Measurements from ENCODE around the gene DUSP2. TPM values are rescaled to one million over a fixed set of nuclear protein-coding genes. Genes with fewer than 3 reads are reported as not detected.

Gene DUSP2
- total RNA-seq, 2 experiments from 2014 or later = 522 to 539 TPM

DNA sequence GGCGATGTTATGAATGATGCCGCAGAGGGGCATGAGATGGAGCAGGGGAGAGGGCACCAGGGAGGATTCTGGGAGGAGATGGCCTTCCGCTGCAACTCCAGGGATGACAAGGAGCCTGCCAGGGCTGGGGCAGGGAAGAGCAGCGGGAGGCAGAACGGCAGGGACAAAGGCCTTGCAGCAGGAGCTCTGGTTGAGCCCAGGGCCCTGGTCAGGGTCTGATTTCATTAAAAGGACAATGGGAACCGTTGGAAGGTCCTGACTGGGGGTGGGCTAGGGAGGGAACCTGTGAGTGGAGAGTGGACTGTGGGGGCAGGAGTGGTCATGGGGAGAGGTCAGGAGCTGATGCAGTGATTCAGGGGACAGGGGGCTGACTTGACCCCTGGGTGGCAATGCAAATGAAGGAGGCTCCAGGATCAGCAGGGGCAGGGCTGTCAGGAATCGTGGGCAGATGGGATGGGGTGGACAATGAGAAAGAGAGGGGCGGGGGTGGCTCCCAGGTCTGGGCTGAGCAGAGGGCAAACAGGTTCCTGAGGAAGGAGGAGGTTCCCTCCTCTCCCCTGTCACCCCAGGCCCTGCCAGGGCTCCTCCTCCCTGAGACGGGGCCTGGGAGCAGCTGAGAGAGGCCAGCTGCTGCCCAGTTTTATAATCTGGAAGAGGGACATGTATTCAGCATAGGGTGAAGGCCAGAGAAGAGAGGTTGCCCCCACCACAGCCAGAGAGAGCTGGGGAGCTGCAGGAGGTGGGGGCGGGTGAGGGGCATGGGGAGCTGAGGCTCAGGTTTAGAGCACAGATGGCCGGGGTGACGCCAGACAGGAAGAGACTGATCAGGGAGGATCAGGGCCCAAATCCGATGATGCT is 7.3 kb upstream of the DUSP2 start:
- no peaks in the 10 kb centered on the region for H3K9me3 Mint-ChIP-seq
- H3K27me3 Mint-ChIP-seq = peaks cover 1% of the 10 kb centered on the region
- H3K4me3 Mint-ChIP-seq = no peak overlapping the region
- ChIA-PET CTCF (interaction anchor here (1.5 to 2.4 kb wide), 3 partner anchors 13 to 22 kb away, joined by 4 to 11 read pairs (median 6); no protein-coding TSS in a partner anchor), POLR2A (interaction anchor here (1.1 to 11.0 kb wide), 2 partner anchors 10 to 11 kb away, joined by 3 to 173 read pairs; no protein-coding TSS in a partner anchor)
- H3K27ac Mint-ChIP-seq = no peak overlapping the region
- DNase-seq = peak; percentile 8
- H3K36me3 Mint-ChIP-seq = peaks cover 3% of the 10 kb centered on the region
- intact Hi-C loops (cut with micrococcal nuclease) = no loop called here
- peaks cover 78% of the 10 kb centered on the region for H3K4me1 Mint-ChIP-seq (ENCODE audit: low read depth)

DNA sequence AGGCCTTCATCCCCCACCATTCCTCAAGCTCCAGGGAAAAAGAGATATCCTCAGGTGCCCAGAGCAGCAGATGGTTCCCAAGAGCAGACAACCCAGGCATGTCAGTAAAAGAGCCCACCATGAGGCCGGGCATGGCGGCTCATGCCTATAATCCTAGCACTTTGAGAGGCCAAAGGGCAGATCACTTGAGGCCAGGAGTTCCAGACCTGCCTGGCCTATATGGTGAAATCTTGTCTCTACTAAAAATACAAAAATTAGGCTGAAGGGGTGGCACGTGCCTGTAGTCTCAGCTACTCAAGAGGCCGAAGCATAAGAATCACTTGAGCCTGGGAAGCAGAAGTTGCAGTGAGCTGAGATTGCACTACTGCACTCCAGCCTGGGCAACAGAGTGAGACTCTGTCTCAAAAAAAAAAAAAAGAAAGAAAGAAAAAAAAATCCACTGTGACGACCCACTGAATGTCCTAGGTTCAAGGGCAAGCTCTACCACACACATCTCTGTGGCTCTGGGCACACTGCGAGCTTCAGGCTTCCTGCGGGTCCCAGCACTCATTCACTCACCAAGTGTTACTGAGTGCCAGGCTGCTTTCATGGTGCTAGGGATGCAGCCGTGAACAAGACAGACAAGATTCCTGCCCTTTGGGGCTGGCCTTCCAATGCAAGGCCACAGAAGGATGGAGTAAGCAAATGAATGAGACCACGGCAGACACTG is 6.5 kb upstream of the DUSP2 start:
- Mint-ChIP-seq H3K27me3 (peaks cover 1% of the 10 kb centered on the region), H3K27ac (peak overlapping the region; percentile 43), H3K9me3 (no peaks in the 10 kb centered on the region), H3K4me1 (ENCODE audit: low read depth) (peaks cover 78% of the 10 kb centered on the region), H3K36me3 (peaks cover 3% of the 10 kb centered on the region), H3K4me3 (no peak overlapping the region)
- DNase-seq = no peak
- ChIA-PET CTCF (interaction anchor here (1.2 to 2.4 kb wide), 2 partner anchors 9 to 23 kb away, joined by 3 to 11 read pairs; no protein-coding TSS in a partner anchor), POLR2A (interaction anchor here (0.6 to 11.0 kb wide), 3 partner anchors 9 to 256 kb away, joined by 3 to 173 read pairs (median 4); no protein-coding TSS in a partner anchor)
- intact Hi-C loops (cut with micrococcal nuclease) = no loop called here

DNA sequence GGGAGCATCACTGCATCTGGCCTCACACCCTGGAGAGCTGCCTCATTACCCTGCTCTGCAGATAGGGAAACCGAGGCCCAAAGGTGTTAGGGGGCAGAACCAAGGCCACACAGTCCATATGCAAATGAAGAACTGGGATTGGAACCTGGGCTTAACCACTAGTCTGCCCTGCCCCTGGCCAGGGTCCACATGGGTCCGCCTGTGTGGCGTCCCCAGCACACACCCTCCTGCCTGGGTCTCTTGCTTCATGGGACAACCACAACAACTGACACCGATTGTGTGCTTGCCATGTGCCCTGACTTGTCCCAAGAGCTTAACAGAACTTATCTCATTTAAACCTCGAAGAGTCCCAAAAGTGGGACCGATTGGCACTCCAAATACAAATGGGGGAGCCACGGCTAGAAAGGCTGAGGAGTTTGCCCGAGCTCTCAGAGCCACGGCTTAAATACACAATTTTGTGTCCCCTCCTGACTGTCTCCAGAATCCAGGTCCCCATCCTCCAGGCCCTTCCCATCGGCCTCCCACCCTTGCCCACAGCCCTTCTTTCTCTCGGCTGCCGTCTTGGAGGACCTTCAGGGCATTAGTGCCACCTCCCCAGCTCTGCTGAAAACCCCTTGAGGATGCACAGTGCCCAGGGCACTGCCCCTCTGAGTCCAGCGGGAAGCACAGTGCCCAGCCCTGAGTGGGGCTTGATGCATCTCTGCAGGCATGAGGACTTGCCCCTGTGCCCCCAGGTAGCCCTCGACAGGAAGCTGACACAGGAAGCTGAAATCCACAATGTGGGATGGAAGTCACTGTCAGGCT is 5.8 kb upstream of the DUSP2 start:
- H3K4me1 Mint-ChIP-seq (ENCODE audit: low read depth) = peaks cover 75% of the 10 kb centered on the region
- no peak overlapping the region for H3K4me3 Mint-ChIP-seq
- H3K9me3 Mint-ChIP-seq = no peaks in the 10 kb centered on the region
- POLR2A ChIA-PET = interaction anchor here (0.6 to 11.0 kb wide), 4 partner anchors 9 to 257 kb away, joined by 3 to 173 read pairs (median 4); partner anchors contain the start of gene STARD7
- peaks cover 4% of the 10 kb centered on the region for H3K36me3 Mint-ChIP-seq
- DNase-seq = no peak
- H3K27me3 Mint-ChIP-seq = peaks cover 1% of the 10 kb centered on the region
- peak overlapping the region; percentile 64 for H3K27ac Mint-ChIP-seq
- CTCF ChIA-PET = interaction anchor here (1.2 to 2.4 kb wide), 2 partner anchors 9 to 24 kb away, joined by 3 to 11 read pairs; no protein-coding TSS in a partner anchor
- intact Hi-C loops (cut with micrococcal nuclease) = no loop called here

DNA sequence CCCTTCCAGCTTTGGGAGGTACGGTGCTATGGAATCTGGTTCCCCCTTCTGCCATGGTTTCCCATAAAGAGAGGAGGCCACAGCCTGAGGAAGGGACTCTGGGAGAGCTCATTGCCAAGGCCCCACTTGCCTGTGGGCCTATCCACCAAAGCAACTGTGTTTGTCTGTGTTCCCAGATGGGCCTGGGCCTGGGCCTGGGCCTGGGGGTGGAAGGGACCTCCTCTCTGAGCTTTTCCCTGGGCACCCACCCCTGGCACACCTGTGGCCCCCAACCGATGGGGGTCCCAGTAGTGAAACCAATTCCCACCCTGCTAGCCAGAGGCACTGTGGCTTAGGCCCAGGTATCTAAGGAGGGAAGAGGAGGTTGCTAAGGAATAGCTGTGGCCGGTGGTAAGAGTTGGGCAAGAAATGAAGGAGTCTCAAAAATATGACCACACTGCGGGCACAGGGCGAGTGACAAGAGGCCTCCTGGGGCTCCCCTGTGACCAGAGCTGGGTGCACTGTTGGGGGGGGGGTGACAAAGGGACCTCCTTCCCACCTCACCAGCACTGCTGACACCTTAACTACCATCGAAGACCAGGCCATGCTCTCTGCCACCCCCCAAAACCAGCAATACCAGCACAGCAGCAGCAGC is 4.9 kb upstream of the DUSP2 start:
- peaks cover 1% of the 10 kb centered on the region for H3K27me3 Mint-ChIP-seq
- intact Hi-C loops (cut with micrococcal nuclease) = no loop called here
- H3K36me3 Mint-ChIP-seq = peaks cover 7% of the 10 kb centered on the region
- H3K4me1 Mint-ChIP-seq (ENCODE audit: low read depth) = peaks cover 69% of the 10 kb centered on the region
- H3K9me3 Mint-ChIP-seq = no peaks in the 10 kb centered on the region
- POLR2A ChIA-PET = interaction anchor here (1.6 to 11.0 kb wide), 2 partner anchors 13 to 58 kb away, joined by 3 to 173 read pairs; partner anchors contain the start of gene STARD7
- peak overlapping the region; percentile 100 for H3K27ac Mint-ChIP-seq
- CTCF ChIA-PET = interaction anchor here (0.9 to 2.4 kb wide), 2 partner anchors 24 to 25 kb away, joined by 4 to 11 read pairs; no protein-coding TSS in a partner anchor
- H3K4me3 Mint-ChIP-seq = no peak overlapping the region
- no peak for DNase-seq

DNA sequence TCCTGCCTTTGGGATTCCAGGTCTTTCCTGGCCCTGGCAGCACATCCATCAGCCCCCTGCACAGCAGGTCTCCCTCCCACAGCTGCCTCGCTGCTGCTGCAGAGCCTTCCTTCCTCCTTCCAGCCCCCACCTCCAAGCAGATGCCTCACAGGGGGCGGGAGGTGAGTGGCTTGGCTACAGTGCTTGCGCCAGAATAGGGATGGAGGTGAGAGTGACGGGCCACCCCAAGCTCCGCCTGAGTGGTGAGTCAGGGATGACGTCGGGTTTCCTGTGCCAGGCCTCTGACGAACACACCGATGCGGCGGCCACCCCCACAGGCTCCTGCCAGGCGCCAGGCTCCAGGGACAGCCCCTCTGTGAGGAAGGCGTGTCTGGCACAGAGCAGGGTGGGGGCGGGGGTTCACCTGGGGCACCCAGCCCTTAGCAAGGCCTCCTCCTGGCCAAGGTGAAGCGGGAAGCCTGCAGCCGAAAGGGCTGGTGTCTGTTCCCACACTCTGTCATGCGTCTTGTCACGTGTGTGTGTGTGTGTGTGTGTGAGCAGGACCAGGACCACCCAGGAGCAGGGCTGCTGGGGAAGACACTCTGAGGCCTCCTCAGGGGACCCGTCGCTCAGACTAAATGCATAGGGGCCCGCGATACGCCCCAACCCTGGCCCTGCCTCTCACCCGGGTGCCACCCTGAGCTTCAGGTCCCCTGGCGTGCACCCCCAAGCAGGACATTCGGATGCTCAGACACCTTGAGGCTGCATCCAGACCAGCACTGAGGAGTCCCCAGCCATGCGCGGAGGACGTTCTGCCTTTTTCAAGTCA is 3.4 kb upstream of the DUSP2 start:
- peaks cover 62% of the 10 kb centered on the region for H3K4me1 Mint-ChIP-seq (ENCODE audit: low read depth)
- ChIA-PET POLR2A (interaction anchor here (1.4 to 11.0 kb wide), 5 partner anchors 10 to 60 kb away, joined by 7 to 206 read pairs (median 9); partner anchors contain the start of genes ASTL and STARD7), CTCF (interaction anchor here (1.9 to 13.8 kb wide), 6 partner anchors 10 to 60 kb away, joined by 6 to 474 read pairs (median 20); partner anchors contain the start of genes ASTL and STARD7)
- intact Hi-C loops (cut with micrococcal nuclease) = loop anchor here (5.0 kb wide), 3 partner anchors 156 to 489 kb away; partner anchors contain the start of genes ANKRD36C and KANSL3
- DNase-seq = peak; percentile 99
- H3K27me3 Mint-ChIP-seq = peaks cover 4% of the 10 kb centered on the region
- peak overlapping the region; percentile 100 for H3K27ac Mint-ChIP-seq
- H3K9me3 Mint-ChIP-seq = no peaks in the 10 kb centered on the region
- peak overlapping the region; percentile 85 for H3K4me3 Mint-ChIP-seq
- H3K36me3 Mint-ChIP-seq = peaks cover 19% of the 10 kb centered on the region

DNA sequence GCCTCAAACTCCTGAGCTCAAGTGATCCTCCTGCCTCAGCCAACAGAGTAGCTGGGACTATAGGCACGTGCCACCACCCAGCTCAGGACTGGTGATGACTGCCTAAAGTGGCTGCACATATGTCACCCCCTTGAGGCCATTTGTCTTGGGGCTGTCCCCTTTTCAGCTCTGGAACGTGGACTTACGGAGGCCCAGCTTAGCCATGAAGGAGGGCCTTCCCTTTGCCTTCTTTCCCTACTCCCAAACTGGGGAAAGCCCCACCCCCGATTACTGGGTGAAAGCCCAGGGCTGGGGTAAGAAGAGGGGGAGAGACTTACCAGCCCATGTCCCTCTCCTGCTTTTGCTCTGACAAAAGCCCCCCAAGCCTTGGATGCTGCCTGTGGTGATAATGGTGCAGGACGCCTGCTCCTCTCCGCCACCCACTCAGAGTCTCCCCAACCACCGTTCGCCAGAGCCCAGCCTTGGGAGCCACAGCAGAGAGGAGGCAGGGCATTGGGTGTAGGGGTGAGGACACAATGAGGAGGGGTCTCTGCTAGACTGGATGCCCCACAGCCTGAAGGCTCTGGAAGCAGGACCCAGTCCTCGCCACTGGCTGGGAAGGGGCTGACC is 2.5 kb upstream of the DUSP2 start:
- peaks cover 28% of the 10 kb centered on the region for H3K36me3 Mint-ChIP-seq
- H3K27me3 Mint-ChIP-seq = peaks cover 4% of the 10 kb centered on the region
- peaks cover 59% of the 10 kb centered on the region for H3K4me1 Mint-ChIP-seq (ENCODE audit: low read depth)
- H3K27ac Mint-ChIP-seq = peak overlapping the region; percentile 100
- H3K4me3 Mint-ChIP-seq = peak overlapping the region; percentile 85
- ChIA-PET POLR2A (interaction anchor here (1.4 to 11.0 kb wide), 5 partner anchors 9 to 61 kb away, joined by 7 to 206 read pairs (median 9); partner anchors contain the start of genes ASTL and STARD7), CTCF (interaction anchor here (1.9 to 13.8 kb wide), 6 partner anchors 9 to 61 kb away, joined by 6 to 474 read pairs (median 20); partner anchors contain the start of genes ASTL and STARD7)
- intact Hi-C loops (cut with micrococcal nuclease) = loop anchor here (2.0 to 5.0 kb wide), 5 partner anchors 95 to 490 kb away; partner anchors contain the start of genes ANKRD36C, ARID5A and KANSL3
- H3K9me3 Mint-ChIP-seq = no peaks in the 10 kb centered on the region
- DNase-seq = peak; percentile 56

DNA sequence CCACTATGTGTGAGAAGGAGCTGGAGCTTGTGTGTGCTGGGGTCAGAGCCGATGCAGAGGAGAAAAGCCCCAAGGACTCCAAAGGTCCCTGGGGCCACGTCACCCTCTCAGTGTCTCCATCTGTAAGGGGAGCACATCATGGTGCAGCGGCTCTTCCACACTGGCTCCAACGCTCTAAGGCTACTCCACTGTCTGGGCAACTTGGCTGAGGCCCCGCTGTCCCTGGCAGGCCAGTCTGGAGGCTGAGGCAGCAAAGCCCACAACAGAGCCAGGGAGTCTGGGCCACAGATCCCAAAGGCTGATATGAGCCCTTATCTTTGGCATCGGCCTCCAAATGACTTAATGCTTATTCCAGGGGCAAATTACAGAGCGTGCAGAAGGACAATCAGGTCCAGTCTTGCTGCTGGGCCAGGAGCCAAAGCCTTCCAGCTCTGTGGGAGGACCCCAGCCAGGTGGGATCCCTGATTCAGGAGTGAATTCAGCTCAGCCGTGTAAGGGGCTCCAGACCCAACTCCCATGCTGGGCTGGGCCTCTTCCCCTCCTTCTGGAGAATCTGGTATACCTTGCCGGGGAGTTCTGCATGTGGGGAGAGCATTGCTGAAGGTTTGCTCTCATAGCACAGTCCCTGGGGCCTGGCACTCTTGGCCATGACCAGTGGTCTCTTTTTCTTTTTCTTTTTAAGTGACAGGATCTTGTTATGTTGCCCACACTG is 1.8 kb upstream of the DUSP2 start:
- intact Hi-C loops (cut with micrococcal nuclease) = loop anchor here (1.0 to 5.0 kb wide), 7 partner anchors 10 to 490 kb away; partner anchors contain the start of genes ANKRD36C, ARID5A and KANSL3
- no peaks in the 10 kb centered on the region for H3K9me3 Mint-ChIP-seq
- POLR2A ChIA-PET = interaction anchor here (2.3 to 11.0 kb wide), 4 partner anchors 8 to 27 kb away, joined by 9 to 206 read pairs (median 117); partner anchors contain the start of gene ASTL
- peaks cover 4% of the 10 kb centered on the region for H3K27me3 Mint-ChIP-seq
- peak overlapping the region; percentile 100 for H3K27ac Mint-ChIP-seq
- peaks cover 60% of the 10 kb centered on the region for H3K4me1 Mint-ChIP-seq (ENCODE audit: low read depth)
- no peak for DNase-seq
- CTCF ChIA-PET = interaction anchor here (0.6 to 13.8 kb wide), 9 partner anchors 8 to 692 kb away, joined by 3 to 474 read pairs (median 9); partner anchors contain the start of genes ASTL and STARD7
- peaks cover 35% of the 10 kb centered on the region for H3K36me3 Mint-ChIP-seq
- peak overlapping the region; percentile 85 for H3K4me3 Mint-ChIP-seq

DNA sequence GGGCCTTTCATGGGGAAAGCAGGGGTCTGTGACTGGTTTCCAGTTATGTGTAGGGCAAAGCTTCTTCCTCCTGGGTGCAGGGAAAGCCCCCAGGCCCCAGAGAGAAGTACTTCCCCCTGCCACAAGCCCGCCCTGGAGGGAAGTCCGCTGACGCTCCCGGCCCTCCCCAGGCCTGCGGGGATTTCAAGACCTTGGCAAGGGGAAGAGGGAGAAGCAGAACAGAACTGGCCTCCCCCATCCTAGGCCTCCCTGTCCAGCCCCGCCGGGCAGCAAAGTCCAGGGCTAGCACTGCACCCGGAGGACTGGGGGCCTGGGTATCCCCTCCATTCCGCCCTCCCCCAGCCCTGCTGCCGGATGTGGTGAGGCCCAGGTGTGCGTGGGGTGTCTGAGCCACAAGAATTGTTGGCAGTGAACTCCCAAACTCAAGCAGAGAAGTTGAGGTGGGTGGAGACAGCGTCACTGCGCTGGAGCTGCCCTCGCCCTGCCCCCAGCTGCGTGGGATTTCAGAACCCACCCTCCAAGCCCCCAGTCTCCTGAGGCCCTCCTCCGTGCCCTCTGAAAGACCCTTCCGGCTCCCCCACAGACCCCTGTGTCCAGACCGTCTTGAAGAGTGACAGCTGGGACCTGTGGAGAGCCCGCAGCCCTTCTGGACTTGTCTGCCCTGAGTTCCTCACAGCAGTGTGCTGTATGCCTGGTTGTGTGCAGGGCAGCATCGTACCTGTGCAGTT is 1.1 kb upstream of the DUSP2 start:
- H3K36me3 Mint-ChIP-seq = peaks cover 38% of the 10 kb centered on the region

More for the DNA sequence above, 1.1 kb upstream of the DUSP2 start:
- peak overlapping the region; percentile 100 for H3K27ac Mint-ChIP-seq
- POLR2A ChIA-PET = interaction anchor here (1.0 to 11.0 kb wide), 7 partner anchors 8 to 121 kb away, joined by 3 to 206 read pairs (median 9); partner anchors contain the start of gene ASTL
- peaks cover 4% of the 10 kb centered on the region for H3K27me3 Mint-ChIP-seq
- CTCF ChIA-PET = interaction anchor here (0.6 to 13.8 kb wide), 8 partner anchors 8 to 693 kb away, joined by 3 to 474 read pairs (median 12); partner anchors contain the start of gene ASTL
- no peaks in the 10 kb centered on the region for H3K9me3 Mint-ChIP-seq
- H3K4me3 Mint-ChIP-seq = peak overlapping the region; percentile 85
- peaks cover 63% of the 10 kb centered on the region for H3K4me1 Mint-ChIP-seq (ENCODE audit: low read depth)
- intact Hi-C loops (cut with micrococcal nuclease) = loop anchor here (1.0 to 5.0 kb wide), 7 partner anchors 11 to 491 kb away; partner anchors contain the start of genes ANKRD36C, ARID5A and KANSL3
- DNase-seq = peak; percentile 96

Data from activated CD4-positive, alpha-beta memory T cell treated with anti-CD3 and anti-CD28 coated beads for 36 hours (primary cell).